ENCODE results near the gene MINDY3.

MINDY3 gene

GRCh38 chr10:15869935-15870334 lies 9.6 kb upstream of the MINDY3 start:
- peaks cover 19% of the 10 kb centered on the region for H3K27me3 ChIP-seq (ENCODE audit: insufficient read depth, low read length)
- H2AFZ ChIP-seq (ENCODE audit: low read depth, low read length) = no peak overlapping the region
- no peaks in the 10 kb centered on the region for H3K36me3 ChIP-seq (ENCODE audit: insufficient read depth, low read length)
- H3K4me1 ChIP-seq (ENCODE audit: insufficient read depth, low read length) = no peaks in the 10 kb centered on the region
- peaks cover 2% of the 10 kb centered on the region for H3K9me3 ChIP-seq (ENCODE audit: low read length)
- H3K4me3 ChIP-seq (ENCODE audit: low read length) = no peak overlapping the region

- Histone ChIP-seq H3K9me3 (ENCODE audit: low read length) (peaks cover 2% of the 10 kb centered on the region), H3K27me3 (ENCODE audit: insufficient read depth, low read length) (peaks cover 28% of the 10 kb centered on the region), H3K4me3 (ENCODE audit: low read length) (no peak overlapping the region), H2AFZ (ENCODE audit: low read depth, low read length) (no peak overlapping the region), H3K36me3 (ENCODE audit: insufficient read depth, low read length) (no peaks in the 10 kb centered on the region), H3K4me1 (ENCODE audit: insufficient read depth, low read length) (no peaks in the 10 kb centered on the region)
Observed at GRCh38 chr10:15868006-15868405, 7.7 kb upstream of the MINDY3 start.

GRCh38 chr10:15865304-15865703 lies 5.0 kb upstream of the MINDY3 start:
- Histone ChIP-seq H3K9me3 (ENCODE audit: low read length) (peaks cover 2% of the 10 kb centered on the region), H3K4me3 (ENCODE audit: low read length) (no peak overlapping the region), H3K27me3 (ENCODE audit: insufficient read depth, low read length) (peaks cover 28% of the 10 kb centered on the region)

GRCh38 chr10:15864419-15864818 lies 4.1 kb upstream of the MINDY3 start:
- Histone ChIP-seq H3K36me3 (ENCODE audit: insufficient read depth, low read length) (no peaks in the 10 kb centered on the region), H3K27me3 (ENCODE audit: insufficient read depth, low read length) (peaks cover 28% of the 10 kb centered on the region), H3K9me3 (ENCODE audit: low read length) (peaks cover 2% of the 10 kb centered on the region), H3K4me1 (ENCODE audit: insufficient read depth, low read length) (peaks cover 9% of the 10 kb centered on the region), H3K4me3 (ENCODE audit: low read length) (no peak overlapping the region), H2AFZ (ENCODE audit: low read depth, low read length) (no peak overlapping the region)

More at GRCh38 chr10:15865304-15865703, 5.0 kb upstream of the MINDY3 start:
- Histone ChIP-seq H3K4me1 (ENCODE audit: insufficient read depth, low read length) (peaks cover 5% of the 10 kb centered on the region), H3K36me3 (ENCODE audit: insufficient read depth, low read length) (no peaks in the 10 kb centered on the region), H2AFZ (ENCODE audit: low read depth, low read length) (no peak overlapping the region)

GRCh38 chr10:15863733-15864132 lies 3.4 kb upstream of the MINDY3 start:
- H3K4me1 ChIP-seq (ENCODE audit: insufficient read depth, low read length) = peaks cover 15% of the 10 kb centered on the region
- H3K4me3 ChIP-seq (ENCODE audit: low read length) = no peak overlapping the region
- no peaks in the 10 kb centered on the region for H3K36me3 ChIP-seq (ENCODE audit: insufficient read depth, low read length)
- H3K9me3 ChIP-seq (ENCODE audit: low read length) = peaks cover 2% of the 10 kb centered on the region
- peaks cover 28% of the 10 kb centered on the region for H3K27me3 ChIP-seq (ENCODE audit: insufficient read depth, low read length)
- H2AFZ ChIP-seq (ENCODE audit: low read depth, low read length) = no peak overlapping the region

GRCh38 chr10:15863323-15863722 lies 3.0 kb upstream of the MINDY3 start:
- H3K4me1 ChIP-seq (ENCODE audit: insufficient read depth, low read length) = peaks cover 19% of the 10 kb centered on the region
- H2AFZ ChIP-seq (ENCODE audit: low read depth, low read length) = no peak overlapping the region
- H3K36me3 ChIP-seq (ENCODE audit: insufficient read depth, low read length) = no peaks in the 10 kb centered on the region
- H3K27me3 ChIP-seq (ENCODE audit: insufficient read depth, low read length) = peaks cover 28% of the 10 kb centered on the region
- H3K4me3 ChIP-seq (ENCODE audit: low read length) = no peak overlapping the region
- H3K9me3 ChIP-seq (ENCODE audit: low read length) = peaks cover 2% of the 10 kb centered on the region

GRCh38 chr10:15860692-15861201 lies 440 bp upstream of the MINDY3 start:
- Histone ChIP-seq H3K9me3 (ENCODE audit: low read length) (peaks cover 2% of the 10 kb centered on the region), H3K27me3 (ENCODE audit: insufficient read depth, low read length) (peaks cover 17% of the 10 kb centered on the region), H2AFZ (ENCODE audit: low read depth, low read length) (peak overlapping the region; percentile 97), H3K4me3 (ENCODE audit: low read length) (peak overlapping the region; percentile 85), H3K36me3 (ENCODE audit: insufficient read depth, low read length) (no peaks in the 10 kb centered on the region), H3K4me1 (ENCODE audit: insufficient read depth, low read length) (peaks cover 26% of the 10 kb centered on the region)

GRCh38 chr10:15859509-15859905 lies 800 bp downstream of the MINDY3 start:
- Histone ChIP-seq H3K27me3 (ENCODE audit: insufficient read depth, low read length) (peaks cover 7% of the 10 kb centered on the region), H3K4me1 (ENCODE audit: insufficient read depth, low read length) (peaks cover 26% of the 10 kb centered on the region)

GRCh38 chr10:15858861-15859281 lies 1.4 kb downstream of the MINDY3 start:
- no peaks in the 10 kb centered on the region for H3K9me3 ChIP-seq (ENCODE audit: low read length)
- H3K27me3 ChIP-seq (ENCODE audit: insufficient read depth, low read length) = peaks cover 6% of the 10 kb centered on the region
- peak overlapping the region; percentile 85 for H3K4me3 ChIP-seq (ENCODE audit: low read length)
- H2AFZ ChIP-seq (ENCODE audit: low read depth, low read length) = no peak overlapping the region
- peaks cover 26% of the 10 kb centered on the region for H3K4me1 ChIP-seq (ENCODE audit: insufficient read depth, low read length)
- H3K36me3 ChIP-seq (ENCODE audit: insufficient read depth, low read length) = peaks cover 4% of the 10 kb centered on the region

More at GRCh38 chr10:15859509-15859905, 800 bp downstream of the MINDY3 start:
- H3K36me3 ChIP-seq (ENCODE audit: insufficient read depth, low read length) = no peaks in the 10 kb centered on the region
- H3K4me3 ChIP-seq (ENCODE audit: low read length) = peak overlapping the region; percentile 85
- H3K9me3 ChIP-seq (ENCODE audit: low read length) = no peaks in the 10 kb centered on the region
- H2AFZ ChIP-seq (ENCODE audit: low read depth, low read length) = peak overlapping the region; percentile 97

GRCh38 chr10:15857107-15857575 lies 3.2 kb downstream of the MINDY3 start:
- Histone ChIP-seq H3K9me3 (ENCODE audit: low read length) (no peaks in the 10 kb centered on the region), H3K36me3 (ENCODE audit: insufficient read depth, low read length) (peaks cover 4% of the 10 kb centered on the region), H3K4me3 (ENCODE audit: low read length) (no peak overlapping the region), H3K4me1 (ENCODE audit: insufficient read depth, low read length) (peaks cover 26% of the 10 kb centered on the region), H2AFZ (ENCODE audit: low read depth, low read length) (no peak overlapping the region), H3K27me3 (ENCODE audit: insufficient read depth, low read length) (no peaks in the 10 kb centered on the region)

- Histone ChIP-seq H2AFZ (ENCODE audit: low read depth, low read length) (no peak overlapping the region), H3K36me3 (ENCODE audit: insufficient read depth, low read length) (peaks cover 5% of the 10 kb centered on the region), H3K27me3 (ENCODE audit: insufficient read depth, low read length) (no peaks in the 10 kb centered on the region), H3K9me3 (ENCODE audit: low read length) (no peaks in the 10 kb centered on the region), H3K4me1 (ENCODE audit: insufficient read depth, low read length) (peaks cover 26% of the 10 kb centered on the region), H3K4me3 (ENCODE audit: low read length) (no peak overlapping the region)
Observed at GRCh38 chr10:15856328-15857015, 3.8 kb downstream of the MINDY3 start.

- Histone ChIP-seq H2AFZ (ENCODE audit: low read depth, low read length) (no peak overlapping the region), H3K36me3 (ENCODE audit: insufficient read depth, low read length) (peaks cover 8% of the 10 kb centered on the region), H3K9me3 (ENCODE audit: low read length) (no peaks in the 10 kb centered on the region), H3K27me3 (ENCODE audit: insufficient read depth, low read length) (no peaks in the 10 kb centered on the region), H3K4me1 (ENCODE audit: insufficient read depth, low read length) (peaks cover 11% of the 10 kb centered on the region), H3K4me3 (ENCODE audit: low read length) (no peak overlapping the region)
Observed at GRCh38 chr10:15853800-15854199, 6.5 kb downstream of the MINDY3 start.

- Histone ChIP-seq H3K4me3 (ENCODE audit: low read length) (no peak overlapping the region), H3K4me1 (ENCODE audit: insufficient read depth, low read length) (no peaks in the 10 kb centered on the region), H2AFZ (ENCODE audit: low read depth, low read length) (no peak overlapping the region), H3K36me3 (ENCODE audit: insufficient read depth, low read length) (peaks cover 10% of the 10 kb centered on the region), H3K9me3 (ENCODE audit: low read length) (no peaks in the 10 kb centered on the region), H3K27me3 (ENCODE audit: insufficient read depth, low read length) (no peaks in the 10 kb centered on the region)
Observed at GRCh38 chr10:15852111-15852557, 8.2 kb downstream of the MINDY3 start.
